ENCODE results near the gene UQCR11. TPM values are rescaled to one million over a fixed set of nuclear protein-coding genes. Genes with fewer than 3 reads are reported as not detected.

The UQCR11 gene
- total RNA-seq, 1 donor from 2014 or later: 195 TPM

- Mint-ChIP-seq H3K27me3 (peaks cover 2% of the 10 kb centered on the region), H3K4me3 (no peak overlapping the region), H3K27ac (no peak overlapping the region), H3K36me3 (ENCODE audit: low read depth) (no peaks in the 10 kb centered on the region), H3K9me3 (no peaks in the 10 kb centered on the region), H3K4me1 (peaks cover 4% of the 10 kb centered on the region)
- intact Hi-C loops (cut with micrococcal nuclease): loop anchor here (2.0 kb wide), 1 partner anchor 217 kb away; no protein-coding TSS in a partner anchor
- DNase-seq: no peak
Observed at GRCh38 chr19:1549332-1549945, 55.8 kb downstream of the UQCR11 start.

Other genes starting within 250 kb of the UQCR11 start
- 108 and 110 TPM in 2 replicates for gene NDUFS7, start 221.6 kb downstream of the UQCR11 start, total RNA-seq
- 28.8 and 32.6 TPM in 2 replicates for gene GAMT, start 203.9 kb downstream of the UQCR11 start, total RNA-seq
- 299 and 323 TPM in 2 replicates for gene DAZAP1, start 197.9 kb downstream of the UQCR11 start, total RNA-seq
- 1,536 and 1,542 TPM in 2 replicates for gene RPS15, start 167.1 kb downstream of the UQCR11 start, total RNA-seq
- 0.16 and 0.24 TPM in 2 replicates for gene APC2, start 155.3 kb downstream of the UQCR11 start, total RNA-seq
- gene C19orf25, start 126.2 kb downstream of the UQCR11 start, total RNA-seq: 34.0 and 38.0 TPM in 2 replicates
- gene PCSK4, start 115.1 kb downstream of the UQCR11 start, total RNA-seq: 1.0 and 1.6 TPM in 2 replicates
- 1.1 and 1.7 TPM in 2 replicates for gene REEP6, start 114.3 kb downstream of the UQCR11 start, total RNA-seq
- 5.4 and 6.6 TPM in 2 replicates for gene ADAMTSL5, start 92.4 kb downstream of the UQCR11 start, total RNA-seq
- not detected in 2 replicates for gene PLK5, start 81.4 kb downstream of the UQCR11 start, total RNA-seq
- 15.9 and 16.1 TPM in 2 replicates for gene MEX3D, start 37.1 kb downstream of the UQCR11 start, total RNA-seq
- 132 and 140 TPM in 2 replicates for gene MBD3, start 12.6 kb downstream of the UQCR11 start, total RNA-seq
- gene TCF3, start 47.2 kb upstream of the UQCR11 start, total RNA-seq: 147 and 154 TPM in 2 replicates
- gene ONECUT3, start 148.0 kb upstream of the UQCR11 start, total RNA-seq: not detected in 2 replicates
- 3.6 and 4.2 TPM in 2 replicates for gene ATP8B3, start 206.8 kb upstream of the UQCR11 start, total RNA-seq
- gene REXO1, start 243.0 kb upstream of the UQCR11 start, total RNA-seq: 56.3 and 61.4 TPM in 2 replicates